22Rv1 (cell line): ENCODE measurements around the gene HES2.
"Not testable (repeated sequence)": the region's sequence is repeated elsewhere in the genome, so short reads cannot be mapped to it uniquely, and the experiment has no call there.

Experiments used
- H3K27ac ChIP-seq: fragments of 450-650 bp; 2 replicates; pipeline ENCODE4 v1.5.1; 2017
- CTCF ChIP-seq: fragments of 450-650 bp; IDR thresholded peaks from 2 replicates; pipeline ENCODE4 v1.5.1; 2017; ENCODE audit warnings: mild to moderate bottlenecking
- ZFX ChIP-seq: fragments of 450-650 bp; IDR thresholded peaks from 2 replicates; pipeline ENCODE4 v1.6.1; 2017; ENCODE audit warnings: antibody characterized with exemption, borderline replicate concordance

Gene HES2

GRCh38 chr1:6380037-6380436 is 39.7 kb downstream of the HES2 start:
- no peak overlapping the region for H3K27ac ChIP-seq
- TF ChIP-seq ZFX (no peak), CTCF (no peak)

- peak; percentile 22 for TF ChIP-seq CTCF
- no peak for TF ChIP-seq ZFX
- H3K27ac ChIP-seq, result no peak overlapping the region
These were observed 41.5 kb downstream of the HES2 start for GRCh38 chr1:6378096-6378746.

GRCh38 chr1:6373961-6374720 is 45.6 kb downstream of the HES2 start:
- no peak overlapping the region for H3K27ac ChIP-seq
- TF ChIP-seq ZFX (no peak), CTCF (no peak)

GRCh38 chr1:6372236-6372635 is 47.5 kb downstream of the HES2 start:
- not testable (repeated sequence) for H3K27ac ChIP-seq

GRCh38 chr1:6370006-6370405 is 49.7 kb downstream of the HES2 start:
- H3K27ac ChIP-seq, result no peak overlapping the region
- no peak for TF ChIP-seq CTCF
- no peak for TF ChIP-seq ZFX

GRCh38 chr1:6367381-6368012 is 52.2 kb downstream of the HES2 start:
- TF ChIP-seq ZFX (no peak), CTCF (no peak)
- no peak overlapping the region for H3K27ac ChIP-seq

- TF ChIP-seq CTCF (no peak), ZFX (no peak)
These were observed 54.7 kb downstream of the HES2 start for GRCh38 chr1:6365047-6365446.

More at GRCh38 chr1:6365047-6365446, 54.7 kb downstream of the HES2 start:
- H3K27ac ChIP-seq, result no peak overlapping the region
